DLD1 (cell line): ENCODE measurements around the gene GDI1.
"Not testable (repeated sequence)": the region's sequence is repeated elsewhere in the genome, so short reads cannot be mapped to it uniquely, and the experiment has no call there.

Source experiments
- in situ Hi-C: cut with HindIII; loops from 2 replicates; pipeline ENCODE4 v1.10.0; 2017; ENCODE audit warnings: low sequenced_read_pairs

GDI1 gene

GRCh38 chrX:154436983-154437752 lies at the start of gene GDI1:
Gene GDI1, plus strand, starts transcription at chrX:154437154. Its CDS starts 101 bp downstream, at chrX:154437255.
- in situ Hi-C loops, result no loop called here

- in situ Hi-C loops, result not testable (repeated sequence)
Measured at GRCh38 chrX:154388094-154388493, 48.9 kb upstream of the GDI1 start.

GRCh38 chrX:154388649-154389048 lies 48.3 kb upstream of the GDI1 start:
- in situ Hi-C loops, result not testable (repeated sequence)

- in situ Hi-C loops, result not testable (repeated sequence)
Measured at GRCh38 chrX:154389812-154390747, 46.9 kb upstream of the GDI1 start.

GRCh38 chrX:154396363-154396762 lies 40.6 kb upstream of the GDI1 start:
- in situ Hi-C loops, result not testable (repeated sequence)

GRCh38 chrX:154396973-154397887 lies 39.7 kb upstream of the GDI1 start:
- in situ Hi-C loops, result no loop called here

GRCh38 chrX:154397888-154398667 lies 38.9 kb upstream of the GDI1 start, which contains the start of gene RPL10:
Gene RPL10, plus strand, starts transcription at chrX:154398377. Its CDS starts 143 bp downstream, at chrX:154398520.
- in situ Hi-C loops, result no loop called here

GRCh38 chrX:154398668-154399526 lies 38.1 kb upstream of the GDI1 start:
- in situ Hi-C loops, result no loop called here

- in situ Hi-C loops, result no loop called here
Measured at GRCh38 chrX:154399527-154400368, 37.2 kb upstream of the GDI1 start.

- in situ Hi-C loops, result not testable (repeated sequence)
Measured at GRCh38 chrX:154400369-154400817, 36.6 kb upstream of the GDI1 start.

GRCh38 chrX:154401045-154401799 lies 35.7 kb upstream of the GDI1 start:
- in situ Hi-C loops, result no loop called here

- in situ Hi-C loops, result no loop called here
Measured at GRCh38 chrX:154401918-154402621, 34.9 kb upstream of the GDI1 start.

GRCh38 chrX:154402622-154403127 lies 34.3 kb upstream of the GDI1 start:
- in situ Hi-C loops, result no loop called here

GRCh38 chrX:154403192-154403591 lies 33.8 kb upstream of the GDI1 start:
- in situ Hi-C loops, result no loop called here

- in situ Hi-C loops, result no loop called here
Measured at GRCh38 chrX:154403858-154404257, 33.1 kb upstream of the GDI1 start.

- in situ Hi-C loops, result no loop called here
Measured at GRCh38 chrX:154404625-154405192, 32.2 kb upstream of the GDI1 start.
